Measurements from ENCODE around the gene SERPINB1.

GRCh38 chr6:2868637-2869036 lies 27.0 kb upstream of the SERPINB1 start:
- TF ChIP-seq REST (IDR thresholded peaks at IDR 0.05; ENCODE audit: unreplicated experiment) (no peak), POLR2AphosphoS5 (IDR thresholded peaks at IDR 0.05; ENCODE audit: low read depth) (no peak), CTCF (conservative IDR thresholded peaks at IDR 0.05; ENCODE audit: low read depth in 2 of 2) (no peak)

Data from GM23338 (cell line).